HG03095 (cell line): ENCODE measurements around the gene BIRC5.

Source experiments
- ATAC-seq: cut with Tn5 transposase; IDR thresholded peaks from one replicate; pipeline ENCODE4 v1.9.1; 2021; ENCODE audit warnings: moderate library complexity; ENCODE audit not compliant: unreplicated experiment

The BIRC5 gene

DNA sequence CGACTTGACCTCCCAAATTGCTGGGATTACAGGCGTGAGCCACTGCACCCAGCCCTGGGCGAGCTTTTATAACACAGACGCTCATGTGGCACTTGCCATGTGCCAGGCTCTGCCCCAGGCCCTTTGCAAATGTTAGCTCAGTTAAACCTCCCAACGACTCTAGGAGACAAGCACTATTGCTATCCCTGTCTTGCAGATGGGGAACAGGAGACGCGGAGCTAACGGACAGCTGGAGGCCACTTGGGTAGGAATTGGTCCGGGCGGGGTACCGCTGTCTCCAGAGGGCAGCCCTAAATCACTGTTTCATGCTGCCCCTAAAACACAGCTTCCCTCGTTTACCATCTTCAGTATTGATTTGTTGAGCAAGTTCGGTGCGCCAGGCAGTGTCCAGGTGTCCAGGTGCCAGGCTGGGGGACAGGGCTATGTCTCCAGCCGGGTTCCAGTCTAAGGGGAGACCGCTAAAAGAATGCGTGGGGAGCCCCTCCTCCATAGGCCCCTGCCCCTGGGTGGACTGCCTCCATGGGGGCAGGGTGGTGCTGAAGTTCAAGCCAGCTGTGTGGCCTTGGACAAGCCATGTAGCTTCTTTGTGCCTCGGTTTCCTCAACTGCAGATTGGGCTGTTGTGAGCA lies 41.1 kb downstream of the BIRC5 start:
- ATAC-seq: no peak

DNA sequence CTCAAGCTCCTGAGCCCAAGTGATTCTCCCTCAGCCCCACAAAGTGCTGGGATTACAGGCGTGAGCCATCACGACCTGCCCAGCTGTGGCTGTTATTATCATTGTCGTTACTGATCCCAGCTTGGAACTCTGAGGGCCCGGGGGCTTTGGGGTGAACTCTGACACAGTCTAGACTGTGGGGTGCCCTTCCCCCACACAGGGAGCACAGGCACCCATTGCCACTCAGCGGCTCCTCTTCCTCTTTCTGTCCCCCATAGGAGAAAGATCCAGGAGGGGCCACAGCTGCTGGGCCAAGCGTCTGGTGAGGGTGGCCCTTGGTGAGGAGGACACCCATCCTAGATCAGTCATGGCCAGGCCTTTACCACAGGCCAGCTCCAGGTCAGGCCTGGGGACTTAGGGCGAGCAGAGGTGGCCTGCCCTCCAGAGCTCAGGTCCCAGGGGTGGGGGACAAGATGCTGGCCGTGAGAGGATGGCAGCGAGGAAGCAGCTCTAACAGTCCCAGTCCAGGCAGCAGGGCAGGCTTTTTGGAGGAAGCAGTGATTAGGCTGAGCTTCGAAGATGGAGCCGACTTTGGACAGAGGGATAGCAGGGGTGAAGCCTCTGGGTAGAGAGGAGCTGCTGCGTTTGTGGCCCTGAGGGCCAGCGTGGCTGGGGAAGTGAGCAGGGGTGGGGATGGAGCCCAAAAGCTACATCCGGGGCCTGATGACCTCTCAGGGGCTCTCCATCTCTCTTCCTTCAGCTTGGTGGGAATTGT lies 42.1 kb downstream of the BIRC5 start:
- no peak for ATAC-seq

- no peak for ATAC-seq
These were observed 42.9 kb downstream of the BIRC5 start for GRCh38 chr17:78256707-78257591.

- no peak for ATAC-seq
These were observed 43.8 kb downstream of the BIRC5 start for GRCh38 chr17:78257810-78258322.

GRCh38 chr17:78258323-78259191 lies 44.5 kb downstream of the BIRC5 start:
- ATAC-seq: no peak

GRCh38 chr17:78259192-78259554 lies 45.1 kb downstream of the BIRC5 start:
- no peak for ATAC-seq

DNA sequence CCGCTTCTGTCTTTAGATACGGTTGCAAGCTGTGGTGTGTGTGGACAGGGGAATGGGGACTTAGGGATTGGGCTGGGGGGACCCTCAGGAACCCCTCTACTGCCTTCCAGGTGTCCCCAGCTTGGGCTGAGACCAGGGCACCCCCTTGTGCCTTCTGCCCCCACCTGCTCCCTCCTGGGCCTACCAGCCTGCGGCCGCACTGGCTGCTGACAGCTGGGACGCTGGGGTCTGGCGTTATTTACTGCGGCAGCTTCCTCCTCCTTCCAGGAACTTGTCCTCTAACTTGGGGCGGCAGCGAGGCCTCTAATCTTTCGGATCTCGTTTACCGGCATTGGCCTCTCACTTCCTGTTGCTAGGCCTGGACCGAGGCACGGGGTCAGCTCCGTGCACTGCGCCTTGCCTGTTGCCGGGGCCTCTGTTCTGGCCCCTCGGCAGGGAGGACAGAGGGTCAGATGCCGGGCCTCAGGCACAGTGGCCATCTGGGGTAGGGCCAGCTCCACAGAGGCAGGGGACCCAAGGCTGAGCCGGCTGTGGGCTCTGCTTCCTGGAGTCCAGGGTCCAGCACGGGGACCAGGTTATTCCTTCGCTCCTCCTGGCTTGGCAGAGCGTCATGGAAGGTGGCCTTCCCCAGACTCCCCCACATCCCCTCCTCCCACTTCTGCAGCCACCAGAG lies 49.1 kb downstream of the BIRC5 start:
- no peak for ATAC-seq

DNA sequence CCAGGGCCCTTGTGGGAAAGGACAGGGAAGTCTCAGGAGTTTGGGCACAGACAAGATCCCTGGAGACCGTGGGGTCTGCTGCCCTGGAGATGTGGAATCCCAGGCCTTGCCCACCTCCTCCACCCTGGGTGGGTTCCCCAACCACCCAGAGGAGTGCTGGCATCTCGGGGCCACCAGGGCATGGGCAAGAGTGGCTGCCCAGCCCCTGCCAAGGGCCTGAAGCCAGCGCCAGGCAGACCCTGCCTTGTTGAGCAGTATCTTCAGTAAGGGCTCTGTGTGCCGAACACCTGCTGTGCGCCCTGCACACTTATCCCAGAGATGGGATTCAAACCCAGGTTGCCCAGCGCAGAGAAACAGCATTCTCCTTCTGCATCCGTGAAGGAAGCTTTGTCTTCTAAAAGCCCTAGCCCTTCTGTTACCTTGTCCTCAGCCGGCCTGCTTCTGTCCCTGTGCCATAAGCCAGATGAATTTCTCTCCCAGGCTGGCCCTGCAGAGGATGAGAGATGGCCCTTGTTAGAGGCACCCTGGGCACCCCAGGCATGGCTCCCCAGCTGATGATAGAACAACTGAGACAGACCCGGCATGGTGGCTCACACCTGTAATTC lies 49.8 kb downstream of the BIRC5 start:
- ATAC-seq: no peak

DNA sequence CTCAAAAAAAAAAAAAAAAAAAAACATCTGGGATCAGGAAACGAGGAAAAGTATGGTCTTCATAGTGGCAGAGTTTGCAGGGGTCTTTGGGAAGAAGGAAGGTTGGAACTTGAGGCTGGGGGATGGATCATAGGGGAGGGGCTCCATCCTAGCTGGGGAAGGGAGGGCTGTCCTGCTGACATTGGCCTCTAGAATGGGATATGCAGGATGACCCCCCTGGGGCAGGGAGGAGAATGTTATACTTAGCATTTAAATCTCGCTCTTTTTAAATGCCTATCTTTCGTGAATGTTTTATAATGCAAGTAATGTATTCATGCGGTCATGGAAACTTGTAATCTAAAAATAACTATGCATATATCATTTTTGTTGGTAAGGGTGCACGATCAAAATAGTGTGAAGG lies 50.5 kb downstream of the BIRC5 start:
- ATAC-seq: no peak

DNA sequence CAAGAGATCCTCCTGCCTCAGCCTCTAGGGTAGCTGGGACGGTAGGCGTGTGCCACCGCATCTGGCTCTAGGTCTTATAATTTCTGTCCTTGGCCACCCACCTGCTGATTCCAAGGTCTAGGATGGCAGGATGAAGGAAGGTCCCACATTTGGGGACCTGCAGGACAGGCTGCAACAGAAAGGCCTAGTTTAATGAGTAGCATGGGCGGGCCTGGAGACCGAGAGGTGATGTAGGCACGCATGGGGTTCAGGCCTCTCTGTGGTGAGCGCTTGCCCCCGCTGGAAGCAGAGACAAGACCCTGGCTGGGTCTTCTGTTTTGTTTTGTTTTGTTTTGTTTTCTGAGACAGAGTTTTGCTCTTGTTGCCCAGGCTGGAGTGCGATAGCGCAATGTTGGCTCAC lies 51.1 kb downstream of the BIRC5 start:
- no peak for ATAC-seq

DNA sequence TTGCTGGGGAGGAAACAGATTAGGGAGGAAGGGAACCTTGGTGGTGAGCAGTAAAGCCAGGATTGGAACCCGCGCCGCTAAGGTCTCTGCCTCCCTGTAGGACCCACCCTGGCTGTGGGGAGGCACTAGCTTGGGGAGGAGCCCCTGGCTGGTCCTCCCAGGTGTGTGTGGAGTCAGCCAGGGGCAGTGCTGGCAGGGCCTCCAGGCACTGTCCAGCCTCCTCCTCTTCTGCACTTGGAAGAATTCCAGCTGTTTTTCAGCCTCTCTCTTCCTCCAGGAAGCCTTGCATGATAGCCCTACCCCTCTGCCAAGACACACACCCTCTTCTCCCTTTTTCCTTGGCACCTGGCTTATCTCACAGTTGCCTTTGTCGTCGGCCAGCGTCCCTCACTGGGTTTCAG lies 52.2 kb downstream of the BIRC5 start:
- ATAC-seq: no peak

- ATAC-seq: no peak
These were observed 52.7 kb downstream of the BIRC5 start for GRCh38 chr17:78266771-78267170.

GRCh38 chr17:78267253-78268073 lies 53.4 kb downstream of the BIRC5 start:
- ATAC-seq: no peak

- ATAC-seq: no peak
These were observed 54.3 kb downstream of the BIRC5 start for GRCh38 chr17:78268191-78268874.

DNA sequence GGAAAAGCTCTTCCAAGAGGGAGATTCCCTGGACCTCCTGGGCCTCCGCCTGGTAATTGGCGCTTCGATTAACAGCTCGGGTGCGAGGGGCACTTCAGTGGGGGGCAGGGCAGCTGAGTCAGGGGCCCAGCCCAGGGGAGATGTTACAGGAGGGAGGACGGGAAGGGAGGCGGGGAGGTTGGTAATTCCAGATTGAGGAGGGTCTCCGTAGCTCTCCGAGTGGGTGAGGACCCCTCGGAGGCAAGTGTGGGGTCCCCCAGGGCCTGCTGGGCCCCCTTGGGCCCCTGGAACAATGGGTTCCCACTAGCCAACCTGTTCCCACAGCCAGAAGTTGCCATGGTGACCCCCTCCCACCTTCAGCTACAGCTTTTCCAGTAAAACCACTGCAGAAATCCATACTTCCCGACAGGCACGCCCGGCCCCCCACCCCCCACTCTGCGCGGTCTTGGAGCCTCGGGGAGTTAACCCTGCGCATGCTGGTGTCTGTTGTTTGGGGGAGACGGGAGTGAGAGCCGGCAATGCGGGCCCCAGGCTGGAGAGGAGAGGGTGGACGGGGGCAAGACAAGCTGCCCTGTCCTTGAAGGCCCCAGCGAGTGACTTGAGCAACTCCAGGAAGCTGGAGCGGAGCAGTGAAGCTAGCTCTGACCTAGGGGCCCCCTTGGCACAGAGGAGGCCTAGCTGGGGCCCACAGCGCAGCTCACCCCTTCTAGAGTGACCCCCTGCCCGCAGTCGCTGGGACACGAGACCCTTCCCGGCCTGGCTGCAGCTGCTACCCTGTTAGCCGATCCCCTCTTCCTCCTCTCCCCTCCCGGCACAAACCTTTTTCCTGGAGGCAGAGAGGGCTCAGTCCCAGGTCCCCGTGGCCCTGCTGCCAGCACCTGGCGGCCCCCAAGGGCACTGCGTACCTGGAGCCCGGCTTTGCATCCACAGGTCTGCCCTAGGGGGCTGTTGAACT lies 55.2 kb downstream of the BIRC5 start:
- ATAC-seq: no peak

DNA sequence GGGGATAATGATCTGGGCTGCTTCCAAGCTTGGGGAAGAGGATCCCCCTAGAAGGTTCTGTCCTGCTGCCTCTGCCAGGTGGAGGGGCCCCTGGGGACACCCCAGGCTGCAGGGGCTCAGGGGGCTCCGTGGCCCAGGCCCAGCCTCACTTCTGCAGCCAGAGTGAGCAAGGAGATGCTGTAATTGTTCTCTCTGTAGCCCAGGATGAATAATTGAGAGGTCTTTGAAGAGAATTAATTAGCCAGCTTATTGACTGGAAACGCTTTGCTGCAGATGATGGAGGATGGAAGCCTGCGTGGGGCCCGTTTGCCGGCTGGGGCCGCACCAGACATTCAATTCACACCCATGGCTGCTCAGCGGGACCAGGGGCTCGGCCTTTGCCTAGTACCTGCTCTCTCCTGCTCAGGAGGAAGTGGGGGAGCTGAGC lies 55.9 kb downstream of the BIRC5 start:
- ATAC-seq: no peak
